Central memory CD8-positive, alpha-beta T cell (primary cell): ENCODE data around the gene PCDHGB2.
"Not testable (repeated sequence)": the region's sequence is repeated elsewhere in the genome, so short reads cannot be mapped to it uniquely, and the experiment has no call there.

Source experiments
- ATAC-seq: fragments of 150-1000 bp; cut with Tn5 transposase; replicated peaks from 2 replicates; pipeline ENCODE4 v1.10.0; 2022; ENCODE audit warnings: mild to moderate bottlenecking, moderate FRiP score, moderate number of reproducible peaks; ENCODE audit not compliant: poor library complexity, severe bottlenecking; ENCODE audit errors: extremely low read depth
- DNase-seq, 2 donors: peaks; one replicate each; pipeline ENCODE4 v3.0.0; 2021; ENCODE audit warnings: low spot score in 2 of 2
- H3K27ac Mint-ChIP-seq: one replicate; pipeline ENCODE4 v1.8.0; 2022; ENCODE audit warnings: low read depth, mild to moderate bottlenecking, moderate library complexity, mixed read lengths
- H3K27me3 Mint-ChIP-seq: one replicate; pipeline ENCODE4 v1.8.0; 2022; ENCODE audit warnings: mixed read lengths
- H3K36me3 Mint-ChIP-seq: one replicate; pipeline ENCODE4 v1.8.0; 2022; ENCODE audit warnings: mild to moderate bottlenecking, moderate library complexity, mixed read lengths; ENCODE audit not compliant: insufficient read depth
- H3K4me1 Mint-ChIP-seq: one replicate; pipeline ENCODE4 v1.8.0; 2022; ENCODE audit warnings: mixed read lengths
- H3K4me3 Mint-ChIP-seq: one replicate; pipeline ENCODE4 v1.8.0; 2022; ENCODE audit warnings: mild to moderate bottlenecking, moderate library complexity, mixed read lengths
- H3K9me3 Mint-ChIP-seq: one replicate; pipeline ENCODE4 v1.8.0; 2022; ENCODE audit warnings: mixed read lengths

Gene PCDHGB2

DNA sequence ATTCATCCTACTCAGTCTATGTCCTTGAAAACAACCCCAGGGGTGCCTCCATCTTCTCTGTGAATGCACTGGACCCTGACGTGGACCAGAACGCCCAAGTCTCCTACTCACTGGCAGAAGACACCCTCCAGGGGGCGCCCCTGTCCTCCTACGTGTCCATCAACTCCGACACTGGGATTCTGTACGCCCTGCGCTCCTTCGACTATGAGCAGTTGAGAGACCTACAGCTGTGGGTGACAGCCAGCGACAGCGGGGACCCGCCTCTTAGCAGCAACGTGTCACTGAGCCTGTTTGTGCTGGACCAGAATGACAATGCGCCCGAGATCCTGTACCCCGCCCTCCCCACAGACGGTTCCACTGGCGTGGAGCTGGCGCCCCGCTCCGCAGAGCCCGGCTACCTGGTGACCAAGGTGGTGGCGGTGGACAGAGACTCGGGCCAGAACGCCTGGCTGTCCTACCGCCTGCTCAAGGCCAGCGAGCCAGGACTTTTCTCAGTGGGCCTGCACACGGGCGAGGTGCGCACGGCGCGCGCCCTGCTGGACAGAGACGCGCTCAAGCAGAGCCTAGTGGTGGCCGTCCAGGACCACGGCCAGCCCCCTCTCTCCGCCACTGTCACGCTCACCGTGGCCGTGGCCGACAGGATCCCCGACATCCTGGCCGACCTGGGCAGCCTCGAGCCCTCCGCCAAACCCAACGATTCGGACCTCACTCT lies 15.8 kb downstream of the PCDHGB2 start:
- H3K27ac Mint-ChIP-seq, H3K4me1 Mint-ChIP-seq, H3K9me3 Mint-ChIP-seq, H3K36me3 Mint-ChIP-seq, ATAC-seq, DNase-seq, H3K4me3 Mint-ChIP-seq: not testable (repeated sequence)
- peaks cover 21% of the 10 kb centered on the region for H3K27me3 Mint-ChIP-seq

DNA sequence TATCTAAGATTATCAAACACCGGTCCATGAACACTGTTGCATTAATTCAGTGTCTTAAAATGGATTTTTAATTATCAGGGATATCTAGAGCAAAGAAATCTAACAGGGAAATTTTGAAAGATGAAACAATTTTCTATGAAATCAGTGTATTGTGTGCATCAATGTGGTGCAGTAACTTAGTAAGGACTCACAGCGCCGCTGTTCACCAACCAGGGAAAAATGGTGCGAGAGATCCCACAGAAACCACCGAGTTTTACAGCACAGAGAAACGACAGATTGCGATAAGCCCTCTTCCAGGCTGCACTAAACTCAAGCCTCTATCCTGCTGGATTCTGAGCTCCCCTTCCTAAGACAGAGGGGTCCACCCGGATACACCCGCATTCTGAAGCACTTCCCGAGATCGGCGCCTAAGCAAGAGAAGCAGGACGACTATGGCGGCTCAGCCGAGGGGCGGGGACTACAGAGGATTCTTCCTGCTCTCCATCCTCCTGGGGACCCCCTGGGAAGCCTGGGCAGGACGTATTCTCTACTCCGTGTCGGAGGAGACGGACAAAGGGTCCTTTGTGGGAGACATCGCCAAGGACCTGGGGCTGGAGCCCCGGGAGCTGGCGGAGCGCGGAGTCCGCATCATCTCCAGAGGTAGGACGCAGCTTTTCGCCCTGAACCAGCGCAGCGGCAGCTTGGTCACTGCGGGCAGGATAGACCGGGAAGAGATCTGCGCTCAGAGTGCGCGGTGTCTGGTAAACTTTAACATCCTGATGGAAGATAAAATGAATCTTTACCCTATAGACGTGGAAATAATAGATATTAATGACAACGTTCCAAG lies 22.9 kb downstream of the PCDHGB2 start, which contains the start of gene PCDHGA7:
TSS of gene PCDHGA7 (plus strand) at position 274 of the 826 bp plus-strand sequence. CDS start at position 432, 158 bp downstream.
- H3K27ac Mint-ChIP-seq, result no peak within 1 kb of the TSS
- H3K4me3 Mint-ChIP-seq, result peak within 1 kb of the TSS; percentile 52
- DNase-seq (no peak), ATAC-seq (no peak)
- H3K4me1 Mint-ChIP-seq, result no peaks in the 10 kb centered on the region
- peaks cover 49% of the 10 kb centered on the region for H3K27me3 Mint-ChIP-seq
- H3K36me3 Mint-ChIP-seq, result peaks cover 3% of the 10 kb centered on the region
- H3K9me3 Mint-ChIP-seq, result peaks cover 13% of the 10 kb centered on the region

DNA sequence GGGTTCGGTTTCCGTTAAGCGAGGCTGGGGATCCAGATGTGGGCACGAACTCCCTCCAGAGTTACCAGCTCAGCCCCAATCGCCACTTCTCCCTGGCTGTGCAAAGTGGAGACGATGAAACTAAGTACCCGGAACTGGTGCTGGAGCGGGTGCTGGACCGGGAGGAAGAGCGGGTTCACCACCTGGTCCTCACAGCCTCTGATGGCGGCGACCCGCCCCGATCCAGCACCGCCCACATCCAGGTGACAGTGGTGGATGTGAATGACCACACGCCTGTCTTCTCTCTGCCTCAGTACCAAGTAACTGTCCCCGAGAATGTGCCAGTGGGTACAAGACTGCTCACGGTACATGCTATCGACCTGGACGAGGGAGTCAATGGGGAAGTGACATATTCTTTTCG lies 23.6 kb downstream of the PCDHGB2 start:
- Mint-ChIP-seq H3K36me3 (peaks cover 3% of the 10 kb centered on the region), H3K9me3 (peaks cover 14% of the 10 kb centered on the region), H3K4me3 (peak overlapping the region; percentile 52), H3K27me3 (peaks cover 52% of the 10 kb centered on the region), H3K4me1 (no peaks in the 10 kb centered on the region), H3K27ac (no peak overlapping the region)
- ATAC-seq, result no peak
- no peak for DNase-seq

DNA sequence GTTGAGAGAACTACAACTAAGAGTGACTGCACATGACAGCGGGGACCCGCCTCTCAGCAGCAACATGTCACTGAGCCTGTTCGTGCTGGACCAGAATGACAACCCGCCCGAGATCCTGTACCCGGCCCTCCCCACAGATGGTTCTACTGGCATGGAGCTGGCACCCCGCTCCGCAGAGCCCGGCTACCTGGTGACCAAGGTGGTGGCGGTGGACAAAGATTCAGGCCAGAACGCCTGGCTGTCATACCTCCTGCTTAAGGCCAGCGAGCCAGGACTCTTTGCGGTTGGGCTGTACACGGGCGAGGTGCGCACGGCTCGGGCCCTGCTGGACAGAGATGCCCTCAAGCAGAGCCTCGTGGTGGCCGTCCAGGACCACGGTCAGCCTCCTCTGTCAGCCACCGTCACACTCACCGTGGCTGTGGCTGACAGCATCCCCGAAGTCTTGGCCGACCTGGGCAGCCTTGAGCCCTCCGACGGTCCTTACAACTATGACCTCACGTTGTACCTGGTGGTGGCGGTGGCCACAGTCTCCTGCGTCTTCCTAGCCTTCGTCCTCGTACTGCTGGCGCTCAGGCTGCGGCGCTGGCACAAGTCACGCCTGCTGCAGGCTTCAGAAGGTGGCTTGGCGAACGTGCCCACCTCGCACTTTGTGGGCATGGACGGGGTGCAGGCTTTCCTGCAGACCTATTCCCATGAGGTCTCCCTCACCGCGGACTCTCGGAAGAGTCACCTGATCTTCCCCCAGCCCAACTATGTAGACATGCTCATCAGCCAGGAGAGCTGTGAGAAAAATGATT lies 24.9 kb downstream of the PCDHGB2 start:
- Mint-ChIP-seq H3K4me3 (no peak overlapping the region), H3K27ac (no peak overlapping the region), H3K36me3 (peaks cover 3% of the 10 kb centered on the region), H3K27me3 (peaks cover 62% of the 10 kb centered on the region), H3K9me3 (peaks cover 14% of the 10 kb centered on the region), H3K4me1 (no peaks in the 10 kb centered on the region)
- DNase-seq (no peak), ATAC-seq (no peak)

DNA sequence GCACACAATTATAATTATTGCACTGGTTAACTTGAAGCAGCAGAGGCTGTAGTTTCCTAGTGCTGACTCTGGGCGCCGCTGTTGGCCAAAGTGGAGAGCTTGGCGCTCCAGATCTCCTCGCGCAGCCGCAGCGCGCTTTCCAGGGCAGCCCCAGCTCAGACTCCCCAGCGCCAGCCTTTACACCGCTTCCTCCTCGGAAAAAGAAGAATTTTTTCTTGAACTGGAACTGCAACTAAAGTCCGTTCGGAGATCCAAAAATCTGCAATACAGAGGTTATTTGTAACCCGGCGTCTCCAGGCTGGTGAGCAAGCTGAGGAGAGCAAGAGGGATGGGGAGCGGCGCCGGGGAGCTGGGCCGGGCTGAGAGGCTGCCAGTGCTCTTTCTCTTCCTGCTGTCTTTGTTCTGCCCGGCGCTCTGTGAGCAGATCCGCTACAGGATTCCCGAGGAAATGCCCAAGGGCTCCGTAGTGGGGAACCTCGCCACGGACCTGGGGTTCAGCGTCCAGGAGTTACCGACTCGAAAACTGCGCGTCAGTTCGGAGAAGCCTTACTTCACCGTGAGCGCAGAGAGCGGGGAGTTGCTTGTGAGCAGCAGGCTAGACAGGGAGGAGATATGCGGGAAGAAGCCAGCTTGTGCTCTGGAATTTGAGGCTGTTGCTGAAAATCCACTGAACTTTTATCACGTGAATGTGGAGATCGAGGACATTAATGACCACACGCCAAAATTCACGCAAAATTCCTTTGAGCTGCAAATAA lies 27.9 kb downstream of the PCDHGB2 start, which contains the start of gene PCDHGB4:
TSS of gene PCDHGB4 (plus strand) at position 142 of the 755 bp plus-strand sequence. CDS start at position 329, 187 bp downstream.
- not testable (repeated sequence) for H3K4me3 Mint-ChIP-seq, H3K36me3 Mint-ChIP-seq, DNase-seq, H3K27ac Mint-ChIP-seq, H3K4me1 Mint-ChIP-seq
- Mint-ChIP-seq H3K9me3 (peaks cover 24% of the 10 kb centered on the region), H3K27me3 (peaks cover 79% of the 10 kb centered on the region)
- ATAC-seq, result peak; percentile 19

DNA sequence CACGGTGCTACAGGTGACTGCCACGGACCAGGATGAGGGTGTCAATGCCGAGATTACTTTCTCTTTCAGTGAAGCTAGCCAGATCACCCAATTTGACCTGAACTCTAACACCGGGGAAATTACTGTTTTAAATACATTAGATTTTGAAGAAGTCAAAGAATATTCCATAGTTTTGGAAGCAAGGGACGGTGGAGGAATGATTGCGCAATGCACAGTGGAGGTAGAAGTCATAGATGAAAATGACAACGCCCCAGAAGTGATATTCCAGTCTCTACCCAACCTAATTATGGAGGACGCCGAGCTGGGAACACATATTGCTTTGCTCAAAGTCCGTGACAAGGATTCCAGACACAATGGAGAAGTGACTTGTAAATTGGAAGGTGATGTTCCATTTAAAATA lies 28.9 kb downstream of the PCDHGB2 start:
- H3K27me3 Mint-ChIP-seq, result peaks cover 73% of the 10 kb centered on the region
- H3K36me3 Mint-ChIP-seq, result peaks cover 2% of the 10 kb centered on the region
- H3K27ac Mint-ChIP-seq, result no peak overlapping the region

DNA sequence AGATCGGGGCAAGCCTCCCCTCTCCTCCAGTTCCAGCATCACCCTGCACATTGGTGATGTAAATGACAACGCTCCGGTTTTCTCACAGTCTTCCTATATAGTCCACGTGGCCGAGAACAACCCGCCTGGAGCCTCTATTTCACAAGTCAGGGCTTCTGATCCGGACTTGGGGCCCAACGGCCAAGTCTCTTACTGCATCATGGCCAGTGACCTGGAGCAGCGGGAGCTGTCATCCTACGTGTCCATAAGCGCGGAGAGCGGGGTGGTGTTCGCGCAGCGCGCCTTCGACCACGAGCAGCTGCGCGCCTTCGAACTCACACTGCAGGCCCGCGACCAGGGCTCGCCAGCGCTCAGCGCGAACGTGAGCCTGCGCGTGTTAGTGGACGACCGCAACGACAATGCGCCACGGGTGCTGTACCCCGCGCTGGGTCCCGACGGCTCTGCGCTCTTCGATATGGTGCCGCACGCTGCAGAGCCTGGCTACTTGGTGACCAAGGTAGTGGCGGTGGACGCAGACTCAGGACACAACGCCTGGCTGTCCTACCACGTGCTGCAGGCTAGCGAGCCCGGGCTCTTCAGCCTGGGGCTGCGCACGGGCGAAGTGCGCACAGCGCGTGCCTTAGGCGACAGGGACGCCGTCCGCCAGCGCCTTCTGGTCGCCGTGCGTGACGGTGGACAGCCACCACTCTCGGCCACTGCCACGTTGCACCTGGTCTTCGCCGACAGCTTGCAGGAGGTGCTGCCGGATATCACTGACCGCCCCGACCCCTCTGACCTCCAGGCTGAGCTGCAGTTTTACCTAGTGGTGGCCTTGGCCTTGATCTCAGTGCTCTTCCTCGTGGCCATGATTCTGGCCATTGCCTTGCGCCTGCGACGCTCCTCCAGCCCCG lies 29.6 kb downstream of the PCDHGB2 start:
- Mint-ChIP-seq H3K27ac (no peak overlapping the region), H3K4me3 (no peak overlapping the region), H3K9me3 (peaks cover 25% of the 10 kb centered on the region), H3K27me3 (peaks cover 66% of the 10 kb centered on the region), H3K4me1 (no peaks in the 10 kb centered on the region), H3K36me3 (peaks cover 2% of the 10 kb centered on the region)
- ATAC-seq (no peak), DNase-seq (no peak)

More for the DNA sequence above, 28.9 kb downstream of the PCDHGB2 start:
- DNase-seq (no peak), ATAC-seq (no peak)
- Mint-ChIP-seq H3K4me1 (no peaks in the 10 kb centered on the region), H3K4me3 (no peak overlapping the region), H3K9me3 (peaks cover 25% of the 10 kb centered on the region)

DNA sequence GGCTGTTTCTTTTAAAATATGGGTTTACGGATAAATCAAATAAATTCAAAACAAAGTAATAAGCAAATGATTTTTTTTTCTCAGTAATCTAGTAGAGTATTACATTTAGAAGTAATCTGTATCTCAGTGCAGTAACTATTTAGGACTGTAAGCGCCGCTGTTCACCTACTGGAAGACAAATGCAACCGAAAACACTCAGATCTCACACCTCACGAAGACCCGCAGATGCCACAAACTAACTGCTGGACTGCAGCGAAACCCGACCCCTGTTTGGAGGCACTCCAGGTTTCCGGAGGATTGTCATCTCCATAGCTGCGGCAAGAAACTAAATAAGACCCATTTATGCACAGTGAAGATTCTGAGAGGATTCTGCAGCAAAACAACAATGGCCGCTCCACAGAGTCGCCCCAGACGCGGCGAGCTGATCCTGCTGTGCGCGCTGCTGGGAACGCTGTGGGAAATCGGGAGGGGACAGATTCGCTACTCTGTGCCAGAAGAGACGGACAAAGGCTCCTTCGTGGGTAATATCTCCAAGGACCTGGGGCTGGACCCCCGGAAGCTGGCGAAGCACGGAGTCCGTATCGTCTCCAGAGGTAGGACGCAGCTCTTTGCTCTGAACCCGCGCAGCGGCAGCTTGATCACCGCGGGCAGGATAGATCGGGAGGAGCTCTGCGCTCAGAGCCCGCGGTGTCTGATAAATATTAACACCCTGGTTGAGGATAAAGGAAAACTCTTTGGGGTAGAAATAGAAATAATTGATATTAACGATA lies 32.8 kb downstream of the PCDHGB2 start, which contains the start of gene PCDHGA8:
TSS of gene PCDHGA8 (plus strand) at position 205 of the 770 bp plus-strand sequence. CDS start at position 386, 181 bp downstream.
- no peak for ATAC-seq
- Mint-ChIP-seq H3K4me1 (no peaks in the 10 kb centered on the region), H3K4me3 (no peak within 1 kb of the TSS), H3K36me3 (peaks cover 2% of the 10 kb centered on the region), H3K27ac (no peak within 1 kb of the TSS), H3K27me3 (peaks cover 69% of the 10 kb centered on the region), H3K9me3 (peaks cover 15% of the 10 kb centered on the region)
- no peak for DNase-seq

DNA sequence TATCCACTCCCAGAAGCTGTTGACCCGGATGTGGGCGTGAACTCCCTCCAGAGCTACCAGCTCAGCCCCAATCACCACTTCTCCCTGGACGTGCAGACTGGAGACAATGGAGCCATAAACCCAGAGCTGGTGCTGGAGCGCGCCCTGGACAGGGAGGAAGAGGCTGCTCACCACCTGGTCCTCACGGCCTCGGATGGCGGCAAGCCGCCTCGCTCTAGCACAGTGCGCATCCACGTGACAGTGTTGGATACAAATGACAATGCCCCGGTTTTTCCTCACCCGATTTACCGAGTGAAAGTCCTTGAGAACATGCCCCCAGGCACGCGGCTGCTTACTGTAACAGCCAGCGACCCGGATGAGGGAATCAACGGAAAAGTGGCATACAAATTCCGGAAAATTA lies 33.5 kb downstream of the PCDHGB2 start:
- H3K36me3 Mint-ChIP-seq, result peaks cover 2% of the 10 kb centered on the region
- ATAC-seq, result no peak
- H3K27me3 Mint-ChIP-seq, result peaks cover 67% of the 10 kb centered on the region
- no peaks in the 10 kb centered on the region for H3K4me1 Mint-ChIP-seq
- H3K4me3 Mint-ChIP-seq, result no peak overlapping the region
- no peak overlapping the region for H3K27ac Mint-ChIP-seq
- no peak for DNase-seq
- H3K9me3 Mint-ChIP-seq, result peaks cover 15% of the 10 kb centered on the region

DNA sequence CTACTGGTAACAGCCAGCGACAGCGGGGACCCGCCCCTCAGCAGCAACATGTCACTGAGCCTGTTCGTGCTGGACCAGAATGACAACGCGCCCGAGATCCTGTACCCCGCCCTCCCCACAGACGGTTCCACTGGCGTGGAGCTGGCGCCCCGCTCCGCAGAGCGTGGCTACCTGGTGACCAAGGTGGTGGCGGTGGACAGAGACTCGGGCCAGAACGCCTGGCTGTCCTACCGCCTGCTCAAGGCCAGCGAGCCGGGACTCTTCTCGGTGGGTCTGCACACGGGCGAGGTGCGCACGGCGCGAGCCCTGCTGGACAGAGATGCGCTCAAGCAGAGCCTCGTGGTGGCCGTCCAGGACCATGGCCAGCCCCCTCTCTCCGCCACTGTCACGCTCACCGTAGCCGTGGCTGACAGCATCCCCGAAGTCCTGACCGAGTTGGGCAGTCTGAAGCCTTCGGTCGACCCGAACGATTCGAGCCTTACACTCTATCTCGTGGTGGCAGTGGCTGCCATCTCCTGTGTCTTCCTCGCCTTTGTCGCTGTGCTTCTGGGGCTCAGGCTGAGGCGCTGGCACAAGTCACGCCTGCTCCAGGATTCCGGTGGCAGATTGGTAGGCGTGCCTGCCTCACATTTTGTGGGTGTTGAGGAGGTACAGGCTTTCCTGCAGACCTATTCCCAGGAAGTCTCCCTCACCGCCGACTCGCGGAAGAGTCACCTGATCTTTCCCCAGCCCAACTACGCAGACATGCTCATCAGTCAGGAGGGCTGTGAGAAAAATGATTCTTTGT lies 34.8 kb downstream of the PCDHGB2 start:
- Mint-ChIP-seq H3K27me3 (peaks cover 57% of the 10 kb centered on the region), H3K9me3 (peaks cover 11% of the 10 kb centered on the region)
- ATAC-seq, H3K36me3 Mint-ChIP-seq, H3K27ac Mint-ChIP-seq, H3K4me1 Mint-ChIP-seq, DNase-seq, H3K4me3 Mint-ChIP-seq: not testable (repeated sequence)
